Measurements from ENCODE around the gene VCPKMT. TPM values are rescaled to one million over a fixed set of nuclear protein-coding genes. Genes with fewer than 3 reads are reported as not detected.

The VCPKMT gene
- 4.4 and 8.9 TPM in 2 replicates for total RNA-seq (2014; rRNA removed; shearing (Covaris generic))

- peak; percentile 88 for DNase-seq (ENCODE audit: low spot score)
- in situ Hi-C loops (cut with HindIII; ENCODE audit: low sequenced_read_pairs) = no loop called here
Observed at GRCh38 chr14:50116181-50116956, at the start of gene VCPKMT. TSS of gene VCPKMT (minus strand) at chr14:50116572. CDS start at chr14:50116552, 20 bp downstream.

GRCh38 chr14:50156111-50156510 is 39.7 kb upstream of the VCPKMT start:
- DNase-seq (ENCODE audit: low spot score) = no peak
- in situ Hi-C loops (cut with HindIII; ENCODE audit: low sequenced_read_pairs) = no loop called here

- in situ Hi-C loops (cut with HindIII; ENCODE audit: low sequenced_read_pairs) = loop anchor here (25.0 kb wide), 1 partner anchor 286 kb away; the partner anchor contains the start of gene NEMF
- no peak for DNase-seq (ENCODE audit: low spot score)
Observed at GRCh38 chr14:50148799-50149198, 32.4 kb upstream of the VCPKMT start.

GRCh38 chr14:50139192-50139591 is 22.8 kb upstream of the VCPKMT start:
- in situ Hi-C loops (cut with HindIII; ENCODE audit: low sequenced_read_pairs) = loop anchor here (25.0 kb wide), 1 partner anchor 277 kb away; the partner anchor contains the start of gene NEMF
- DNase-seq (ENCODE audit: low spot score) = no peak

GRCh38 chr14:50127802-50128201 is 11.4 kb upstream of the VCPKMT start:
- DNase-seq (ENCODE audit: low spot score) = no peak
- in situ Hi-C loops (cut with HindIII; ENCODE audit: low sequenced_read_pairs) = loop anchor here (25.0 kb wide), 1 partner anchor 266 kb away; the partner anchor contains the start of gene NEMF

- DNase-seq (ENCODE audit: low spot score) = no peak
- in situ Hi-C loops (cut with HindIII; ENCODE audit: low sequenced_read_pairs) = no loop called here
Observed at GRCh38 chr14:50123062-50123461, 6.7 kb upstream of the VCPKMT start.

GRCh38 chr14:50122291-50122690 is 5.9 kb upstream of the VCPKMT start:
- no peak for DNase-seq (ENCODE audit: low spot score)
- in situ Hi-C loops (cut with HindIII; ENCODE audit: low sequenced_read_pairs) = no loop called here

- in situ Hi-C loops (cut with HindIII; ENCODE audit: low sequenced_read_pairs) = no loop called here
- DNase-seq (ENCODE audit: low spot score) = no peak
Observed at GRCh38 chr14:50121486-50121885, 5.1 kb upstream of the VCPKMT start.

GRCh38 chr14:50117456-50117855 is 1.1 kb upstream of the VCPKMT start:
- in situ Hi-C loops (cut with HindIII; ENCODE audit: low sequenced_read_pairs) = no loop called here
- DNase-seq (ENCODE audit: low spot score) = no peak

- no peak for DNase-seq (ENCODE audit: low spot score)
- in situ Hi-C loops (cut with HindIII; ENCODE audit: low sequenced_read_pairs) = no loop called here
Observed at GRCh38 chr14:50116966-50117365, 594 bp upstream of the VCPKMT start.

- in situ Hi-C loops (cut with HindIII; ENCODE audit: low sequenced_read_pairs) = no loop called here
- DNase-seq (ENCODE audit: low spot score) = no peak
Observed at GRCh38 chr14:50113381-50114035, 2.9 kb downstream of the VCPKMT start.

GRCh38 chr14:50110323-50111037 is 5.9 kb downstream of the VCPKMT start:
- in situ Hi-C loops (cut with HindIII; ENCODE audit: low sequenced_read_pairs) = no loop called here
- no peak for DNase-seq (ENCODE audit: low spot score)

GRCh38 chr14:50109342-50109741 is 7.0 kb downstream of the VCPKMT start:
- peak; percentile 7 for DNase-seq (ENCODE audit: low spot score)
- in situ Hi-C loops (cut with HindIII; ENCODE audit: low sequenced_read_pairs) = no loop called here

GRCh38 chr14:50107850-50108249 is 8.5 kb downstream of the VCPKMT start:
- in situ Hi-C loops (cut with HindIII; ENCODE audit: low sequenced_read_pairs) = no loop called here
- no peak for DNase-seq (ENCODE audit: low spot score)

- in situ Hi-C loops (cut with HindIII; ENCODE audit: low sequenced_read_pairs) = no loop called here
- DNase-seq (ENCODE audit: low spot score) = no peak
Observed at GRCh38 chr14:50106178-50106577, 10.2 kb downstream of the VCPKMT start.

GRCh38 chr14:50103558-50103957 is 12.8 kb downstream of the VCPKMT start:
- in situ Hi-C loops (cut with HindIII; ENCODE audit: low sequenced_read_pairs) = no loop called here
- no peak for DNase-seq (ENCODE audit: low spot score)

- no peak for DNase-seq (ENCODE audit: low spot score)
- in situ Hi-C loops (cut with HindIII; ENCODE audit: low sequenced_read_pairs) = no loop called here
Observed at GRCh38 chr14:50101417-50101816, 15.0 kb downstream of the VCPKMT start.

GRCh38 chr14:50100805-50101204 is 15.6 kb downstream of the VCPKMT start:
- no peak for DNase-seq (ENCODE audit: low spot score)
- in situ Hi-C loops (cut with HindIII; ENCODE audit: low sequenced_read_pairs) = no loop called here

GRCh38 chr14:50099335-50099734 is 17.0 kb downstream of the VCPKMT start:
- in situ Hi-C loops (cut with HindIII; ENCODE audit: low sequenced_read_pairs) = no loop called here
- no peak for DNase-seq (ENCODE audit: low spot score)

- in situ Hi-C loops (cut with HindIII; ENCODE audit: low sequenced_read_pairs) = no loop called here
- DNase-seq (ENCODE audit: low spot score) = no peak
Observed at GRCh38 chr14:50095895-50096294, 20.5 kb downstream of the VCPKMT start.

All from G401 (cell line).